BJ (cell line): ENCODE data around the gene TAS2R30. TPM values are rescaled to one million over a fixed set of nuclear protein-coding genes. Genes with fewer than 3 reads are reported as not detected.
"Not testable (repeated sequence)": the region's sequence is repeated elsewhere in the genome, so short reads cannot be mapped to it uniquely, and the experiment has no call there.

Source experiments
- CTCF ChIA-PET: fragments of 350-600 bp; formaldehyde crosslinking; extraction: SDS; loops from one replicate; lab custom pipeline; 2021; ENCODE audit warnings: antibody characterized with exemption, inconsistent platforms; lab: Yijun Ruan, JAX
- POLR2A ChIA-PET: fragments of 300-600 bp; sonication (Branson Sonifier 250); formaldehyde crosslinking; extraction: SDS; loops from one replicate; lab custom pipeline; 2021; ENCODE audit warnings: antibody characterized with exemption; lab: Charles Lee
- DNase-seq: peaks from one replicate; pipeline ENCODE4 v3.0.0-alpha.2; 2011; ENCODE audit warnings: low read depth
- H3K27me3 ChIP-seq: 2 replicates; pipeline ENCODE4 v1.6.0; 2011; ENCODE audit warnings: low read length; ENCODE audit not compliant: control insufficient read depth, insufficient read depth
- H3K36me3 ChIP-seq: 2 replicates; pipeline ENCODE4 v1.5.1; 2011; ENCODE audit warnings: low read length; ENCODE audit not compliant: control insufficient read depth, insufficient read depth
- H3K4me3 ChIP-seq: 2 replicates; pipeline ENCODE4 v1.5.1; 2011; ENCODE audit warnings: low read depth, mild to moderate bottlenecking, control low read depth, low read length
- CTCF ChIP-seq: IDR thresholded peaks from 2 replicates; pipeline ENCODE4 v1.5.1; 2011; ENCODE audit warnings: low read depth, mild to moderate bottlenecking, control low read depth, inconsistent platforms, low read length, moderate library complexity; ENCODE audit not compliant: insufficient read depth
- polyA plus RNA-seq: library from polyadenylated mRNA; depleted of rRNA; stranded (reverse); fragments of >200 nt; gene quantifications from 2 replicates; pipeline ENCODE4 v1.2.3, GENCODE V29; 2011

TAS2R30 gene
- polyA plus RNA-seq, 1 experiment, result 0.04 TPM

- ChIA-PET POLR2A (no interaction called here), CTCF (no interaction called here)
Observed at GRCh38 chr12:11107719-11108118, 26.7 kb downstream of the TAS2R30 start.

GRCh38 chr12:11106288-11106687 lies 28.2 kb downstream of the TAS2R30 start:
- Histone ChIP-seq H3K36me3 (no peaks in the 10 kb centered on the region), H3K27me3 (no peaks in the 10 kb centered on the region), H3K4me3 (no peak overlapping the region)
- TF ChIP-seq CTCF, result no peak
- no peak for DNase-seq
- ChIA-PET POLR2A (no interaction called here), CTCF (no interaction called here)

More at GRCh38 chr12:11107719-11108118, 26.7 kb downstream of the TAS2R30 start:
- H3K4me3 ChIP-seq, result no peak overlapping the region
- no peaks in the 10 kb centered on the region for H3K36me3 ChIP-seq
- no peaks in the 10 kb centered on the region for H3K27me3 ChIP-seq
- DNase-seq, result no peak
- no peak for TF ChIP-seq CTCF

- Histone ChIP-seq H3K36me3 (no peaks in the 10 kb centered on the region), H3K4me3 (no peak overlapping the region), H3K27me3 (no peaks in the 10 kb centered on the region)
- CTCF ChIA-PET, result no interaction called here
- POLR2A ChIA-PET, result no interaction called here
- no peak for TF ChIP-seq CTCF
- DNase-seq, result no peak
Observed at GRCh38 chr12:11105546-11105945, 28.9 kb downstream of the TAS2R30 start.

GRCh38 chr12:11094910-11095309 lies 39.5 kb downstream of the TAS2R30 start:
- H3K4me3 ChIP-seq, H3K27me3 ChIP-seq, POLR2A ChIA-PET, H3K36me3 ChIP-seq, CTCF ChIA-PET, DNase-seq: not testable (repeated sequence)

GRCh38 chr12:11092128-11092527 lies 42.3 kb downstream of the TAS2R30 start, which contains the start of gene TAS2R43:
Gene TAS2R43 (minus strand): TSS chr12:11092313. CDS start chr12:11092229, 84 bp downstream.
- Histone ChIP-seq H3K4me3 (no peak within 1 kb of the TSS), H3K27me3 (no peaks in the 10 kb centered on the region), H3K36me3 (no peaks in the 10 kb centered on the region)
- no peak for TF ChIP-seq CTCF
- DNase-seq, result no peak
- CTCF ChIA-PET, result no interaction called here
- POLR2A ChIA-PET, result no interaction called here

- ChIA-PET CTCF (no interaction called here), POLR2A (no interaction called here)
- H3K36me3 ChIP-seq, result no peaks in the 10 kb centered on the region
- H3K4me3 ChIP-seq, result no peak overlapping the region
- TF ChIP-seq CTCF, result no peak
- no peak for DNase-seq
- no peaks in the 10 kb centered on the region for H3K27me3 ChIP-seq
Observed at GRCh38 chr12:11089246-11089645, 45.2 kb downstream of the TAS2R30 start.
